HG02642 (cell line): Measurements from ENCODE around the gene MAML2.

Experiments
- ATAC-seq: cut with Tn5 transposase; IDR thresholded peaks from one replicate; pipeline ENCODE4 v1.9.1; 2021; ENCODE audit warnings: mild to moderate bottlenecking; ENCODE audit not compliant: unreplicated experiment, poor library complexity

The MAML2 gene

GRCh38 chr11:96008161-96008720 is 334.8 kb downstream of the MAML2 start:
- no peak for ATAC-seq

DNA sequence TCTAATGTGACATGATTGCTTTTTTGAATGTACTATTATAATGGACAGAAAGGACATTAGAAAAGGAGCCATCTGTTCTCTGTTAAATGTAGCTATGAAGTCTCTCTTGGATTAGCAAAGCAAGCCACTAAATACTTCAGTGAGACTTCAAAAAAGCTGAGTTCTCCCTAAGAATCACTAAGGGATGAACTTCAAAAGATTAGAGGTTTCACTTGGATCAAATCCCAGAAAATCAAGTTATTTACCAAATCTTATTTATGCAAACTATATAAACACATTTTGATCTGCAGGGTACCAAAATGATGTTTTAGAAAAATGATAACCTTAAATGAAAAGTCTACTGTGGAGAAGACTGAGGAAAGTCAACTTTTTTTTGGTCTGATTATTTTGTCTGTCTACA is 337.0 kb downstream of the MAML2 start:
- ATAC-seq: no peak

GRCh38 chr11:96004862-96005261 is 338.1 kb downstream of the MAML2 start:
- ATAC-seq: no peak

- ATAC-seq: no peak
Observed at GRCh38 chr11:96002754-96003290, 340.2 kb downstream of the MAML2 start.

GRCh38 chr11:96002339-96002738 is 340.7 kb downstream of the MAML2 start:
- no peak for ATAC-seq

DNA sequence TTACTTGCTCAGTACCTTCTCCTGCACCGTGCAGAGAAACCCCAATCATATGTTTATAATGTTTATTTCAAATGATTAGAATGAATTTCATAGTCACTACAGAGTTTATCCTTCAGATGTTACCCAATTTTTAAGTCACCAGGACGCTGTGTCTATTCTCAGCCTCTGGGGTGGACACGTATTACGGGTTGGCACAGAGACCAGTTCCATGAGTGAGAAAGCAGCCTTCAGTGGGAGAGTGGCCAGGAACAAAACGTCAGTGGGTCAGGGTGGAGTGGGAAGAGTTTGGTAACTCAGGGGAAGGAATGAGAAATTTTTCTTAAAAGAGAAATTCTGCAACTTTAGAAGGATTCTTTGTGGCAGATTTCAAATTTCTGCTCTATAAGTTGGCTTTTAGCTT is 342.0 kb downstream of the MAML2 start:
- no peak for ATAC-seq

DNA sequence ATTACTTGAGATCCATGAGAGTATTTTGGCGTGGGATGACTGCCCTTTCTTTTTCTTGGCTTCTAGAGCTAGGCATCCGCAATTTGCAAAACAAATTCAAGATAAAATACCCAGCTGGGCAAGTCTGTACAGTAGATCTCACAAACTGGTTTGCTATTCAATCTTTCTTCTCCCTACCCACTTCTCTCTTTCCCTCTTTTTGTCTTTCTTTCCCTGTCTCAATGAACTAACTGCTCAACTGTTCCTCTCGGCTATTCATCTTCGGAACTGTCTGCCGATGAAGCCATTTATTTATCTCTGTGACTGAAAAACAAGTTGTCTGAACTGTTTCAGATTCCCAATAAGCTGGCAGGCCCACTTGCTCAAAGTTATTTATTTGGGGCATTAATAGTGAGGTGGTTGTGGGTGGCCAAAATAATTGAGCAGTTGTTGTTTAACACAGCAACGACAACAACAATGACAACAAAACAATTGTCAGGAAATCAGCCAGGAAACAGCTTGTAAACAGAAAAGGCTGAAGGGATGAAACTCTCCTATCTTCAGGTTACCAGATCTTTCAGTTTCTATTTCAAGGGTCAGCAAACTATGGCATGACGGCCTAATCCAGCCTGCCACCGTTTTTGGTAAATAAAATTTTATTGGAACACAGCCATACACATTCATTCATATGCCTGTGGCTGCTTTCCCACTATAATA is 343.1 kb downstream of the MAML2 start:
- ATAC-seq: no peak

GRCh38 chr11:95996621-95997235 is 346.3 kb downstream of the MAML2 start:
- ATAC-seq: no peak

- no peak for ATAC-seq
Observed at GRCh38 chr11:95994329-95994728, 348.7 kb downstream of the MAML2 start.

- ATAC-seq: no peak
Observed at GRCh38 chr11:95993438-95994298, 349.3 kb downstream of the MAML2 start.

DNA sequence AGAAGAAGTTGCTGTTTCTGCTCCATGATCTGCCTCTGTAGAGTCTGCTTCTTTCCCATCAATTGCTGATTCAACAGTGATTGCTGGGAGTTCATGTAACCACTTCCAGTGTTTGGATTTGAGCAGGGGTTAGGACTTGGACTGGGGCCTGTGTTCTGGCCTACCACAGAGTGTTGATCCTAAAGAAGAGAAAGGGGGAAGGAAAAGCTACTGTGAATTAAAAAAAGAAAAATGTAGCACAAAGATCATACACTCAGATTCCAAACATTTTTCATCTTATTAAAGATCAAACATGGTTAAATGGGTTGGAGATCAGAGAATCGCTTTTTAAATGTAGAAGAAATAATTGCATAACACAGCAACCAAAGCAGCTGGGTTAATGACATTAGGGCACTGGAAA is 351.4 kb downstream of the MAML2 start:
- ATAC-seq: no peak

DNA sequence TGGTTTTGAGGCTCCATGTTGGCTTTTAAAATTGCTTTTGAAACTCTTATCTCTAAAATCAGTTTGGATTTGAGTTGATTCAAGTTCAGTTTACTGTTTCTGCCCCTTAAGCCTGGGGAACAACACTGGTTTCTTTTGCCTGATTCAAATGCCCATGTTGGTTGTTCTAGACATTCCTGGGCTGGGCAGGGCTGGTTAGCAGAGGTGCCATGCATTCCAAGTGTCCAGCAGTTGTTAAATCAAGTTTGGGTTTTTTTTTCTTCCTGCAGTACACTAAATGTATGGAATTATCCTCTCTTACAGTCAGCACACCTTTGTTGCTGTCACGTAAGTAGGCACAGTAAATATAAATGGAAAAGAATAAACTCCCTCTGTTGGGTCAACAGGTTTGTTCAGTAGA is 351.9 kb downstream of the MAML2 start:
- no peak for ATAC-seq

DNA sequence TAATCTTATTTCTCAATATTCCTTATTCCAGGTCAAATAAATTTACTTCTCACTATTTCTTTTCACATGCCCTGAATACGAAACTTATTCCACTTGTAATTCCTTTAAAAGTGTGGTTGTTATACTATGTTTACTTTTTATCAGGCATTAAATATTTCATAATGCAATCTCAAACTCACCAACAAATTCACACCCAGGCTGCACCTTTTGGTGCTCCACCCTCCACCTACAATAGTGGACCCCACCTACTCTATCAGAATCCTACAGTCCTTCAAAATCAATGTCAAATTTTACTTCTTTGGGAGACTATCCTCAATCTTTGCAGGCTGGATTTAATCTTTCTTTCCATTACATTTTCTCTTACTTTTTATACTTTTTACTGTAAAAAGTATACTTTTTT is 353.2 kb downstream of the MAML2 start:
- no peak for ATAC-seq

DNA sequence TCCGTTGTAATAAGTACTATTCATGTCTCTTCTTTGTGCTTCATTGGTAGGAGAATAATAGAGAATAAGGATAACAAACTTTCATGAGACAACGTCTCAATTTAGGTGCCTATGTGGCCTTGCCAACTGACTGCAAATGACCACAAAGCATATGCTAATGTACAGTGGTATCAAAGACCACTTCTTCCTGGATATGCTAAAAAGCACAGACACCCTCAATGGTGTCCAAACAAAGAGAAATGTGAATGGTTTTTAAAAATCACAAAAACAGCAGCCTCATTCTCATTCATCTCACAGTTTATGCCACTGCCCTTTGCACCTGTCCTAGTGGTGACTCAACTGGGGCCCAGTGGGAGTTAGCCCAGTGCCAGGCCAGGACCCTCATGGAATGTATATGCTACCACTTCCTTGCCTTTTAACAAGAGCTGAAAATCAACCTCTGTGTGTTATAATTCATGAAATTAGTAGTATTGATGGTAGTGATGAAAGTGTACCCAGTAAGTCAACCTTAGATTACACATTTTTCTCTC is 353.9 kb downstream of the MAML2 start:
- no peak for ATAC-seq

DNA sequence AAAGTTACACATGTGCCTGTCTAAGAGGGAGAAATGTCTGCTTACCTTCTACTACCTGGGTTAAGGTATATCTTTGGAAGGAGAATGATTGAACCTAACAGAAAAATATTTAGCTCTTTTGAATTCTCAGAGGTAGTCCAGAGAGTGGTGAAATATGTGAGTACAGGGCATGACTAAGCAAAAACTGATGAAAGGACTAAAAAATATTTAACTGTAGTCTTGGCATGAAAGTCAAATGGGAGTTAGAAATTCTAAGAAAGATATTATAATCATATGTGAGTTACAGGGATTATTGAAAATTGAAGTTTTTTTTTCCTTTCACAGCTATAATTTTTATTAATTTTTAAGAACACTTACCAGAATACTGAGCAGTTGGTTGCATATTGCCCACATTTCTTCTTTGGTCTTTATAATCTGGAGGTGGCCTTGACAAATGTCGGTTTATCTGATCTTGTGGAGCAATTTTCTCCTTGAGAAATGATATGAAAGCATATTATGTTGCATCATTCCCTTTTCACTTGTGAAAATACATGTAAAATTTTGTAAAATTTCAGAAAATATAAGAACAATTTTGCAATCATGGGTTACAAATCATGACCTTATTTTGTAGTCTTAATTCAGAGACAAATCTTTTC is 357.7 kb downstream of the MAML2 start:
- no peak for ATAC-seq

DNA sequence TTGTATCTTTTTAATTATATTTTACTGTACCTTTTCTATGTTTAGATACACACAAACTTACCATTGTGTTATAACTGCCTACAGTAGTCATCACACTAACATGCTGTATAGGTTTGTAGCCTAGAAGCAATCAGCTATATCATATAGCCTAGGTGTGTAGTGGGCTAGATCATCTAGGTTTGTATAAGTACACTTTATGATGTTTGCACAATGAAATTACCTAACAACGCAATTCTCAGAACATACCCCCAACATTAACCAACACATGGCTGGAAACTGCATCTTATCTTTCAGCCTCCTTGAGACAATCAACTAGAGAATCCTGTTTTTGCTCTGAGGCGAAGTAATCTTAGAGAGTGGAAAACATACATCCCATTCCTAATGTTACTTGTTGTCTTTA is 358.9 kb downstream of the MAML2 start:
- no peak for ATAC-seq

GRCh38 chr11:95977534-95978174 is 365.3 kb downstream of the MAML2 start:
- no peak for ATAC-seq

DNA sequence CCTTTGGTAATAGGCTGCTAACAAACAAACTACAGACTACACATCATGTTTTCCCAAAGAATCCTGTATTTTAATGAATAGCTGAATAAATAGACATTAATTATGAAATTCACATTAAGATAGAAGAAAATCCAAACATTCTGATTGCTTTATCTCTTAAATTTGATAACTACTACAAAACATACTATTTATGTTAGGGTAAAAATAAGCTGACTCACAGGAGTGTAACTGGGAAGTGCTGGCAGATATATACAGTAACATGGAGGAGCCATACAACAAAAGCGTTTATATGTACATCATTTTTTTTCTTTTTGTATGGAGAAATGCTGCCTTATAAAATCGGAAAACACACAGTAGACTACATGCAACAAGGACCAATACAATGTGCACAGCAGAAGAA is 366.4 kb downstream of the MAML2 start:
- no peak for ATAC-seq

DNA sequence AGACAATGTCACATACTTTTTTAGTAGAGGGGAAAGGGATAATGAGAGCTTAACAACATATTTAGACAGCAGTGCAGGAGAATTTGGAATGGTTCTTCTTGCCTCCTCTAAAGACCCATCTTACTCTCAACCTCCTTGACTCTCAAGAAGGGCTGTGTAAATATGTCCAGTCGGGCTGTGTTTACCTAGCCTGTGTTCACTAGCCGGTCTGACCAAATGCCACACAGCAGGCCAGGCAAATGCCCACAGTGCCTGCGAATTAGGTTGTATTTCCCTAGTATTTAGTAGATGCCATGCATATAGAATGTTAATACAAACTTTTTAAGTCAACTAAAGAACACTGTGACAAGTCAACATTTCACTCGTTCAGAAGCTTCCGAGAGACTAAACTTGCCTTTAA is 367.7 kb downstream of the MAML2 start:
- ATAC-seq: no peak

GRCh38 chr11:95972060-95972459 is 370.9 kb downstream of the MAML2 start:
- ATAC-seq: no peak
